Peyer's patch (tissue), 4 donors: Measurements from ENCODE around the gene DOK4. TPM values are rescaled to one million over a fixed set of nuclear protein-coding genes. Genes with fewer than 3 reads are reported as not detected.

ENCODE experiments used
- DNase-seq, 3 donors: peaks; one replicate each; pipeline ENCODE4 v3.0.0-alpha.2; 2017 to 2019
- H3K27ac ChIP-seq, 4 donors: fragments of 200-600 bp; sonication (generic); one replicate each; pipeline ENCODE4 v1.5.1; 2016 to 2019
- H3K27me3 ChIP-seq, 2 donors: fragments of 200-600 bp; sonication (generic); one replicate each; pipeline ENCODE4 v1.5.1; 2019
- H3K36me3 ChIP-seq, 3 donors: fragments of 200-600 bp; sonication (generic); one replicate each; pipeline ENCODE4 v1.5.1; 2016 to 2019
- H3K4me1 ChIP-seq, 4 donors: fragments of 200-600 bp; sonication (generic); one replicate each; pipeline ENCODE4 v1.5.1; 2016 to 2019
- H3K4me3 ChIP-seq, 4 donors: fragments of 200-600 bp; sonication (generic); 1 replicate in 3 of 4; 2 replicates in 1 of 4; pipeline ENCODE4 v1.5.1; 2016 to 2019; ENCODE audit warnings: mild to moderate bottlenecking in 1 of 4
- H3K9me3 ChIP-seq, 4 donors: fragments of 200-600 bp; sonication (generic); one replicate each; pipeline ENCODE4 v1.5.1; 2016 to 2019; ENCODE audit warnings: mild to moderate bottlenecking in 1 of 4
- CTCF ChIP-seq, 6 experiments: fragments of 450-650 bp in 4 of 6; fragments of 200-600 bp in 2 of 6; sonication (generic) in 1 of 6; IDR thresholded peaks; one replicate each; pipeline ENCODE4 v1.5.1; 2017 to 2019; ENCODE audit warnings: antibody characterized with exemption in 6 of 6, mild to moderate bottlenecking in 3 of 6, moderate library complexity in 1 of 6
- POLR2A ChIP-seq, 2 donors: fragments of 450-650 bp; IDR thresholded peaks; one replicate each; pipeline ENCODE4 v1.5.1; 2017; ENCODE audit warnings: antibody characterized with exemption in 2 of 2, mild to moderate bottlenecking in 2 of 2, moderate library complexity in 2 of 2
- total RNA-seq, 4 donors: library from RNA; depleted of rRNA; stranded (reverse); fragments of >200 nt; gene quantifications; one replicate each; pipeline ENCODE4 v1.1.0, GENCODE V29; 2016

DOK4 gene
- 100 to 1,000 TPM in 3 of 4 donors, 10 to 100 TPM in 1; 81.7 to 209 (median 189) TPM for total RNA-seq

DNA sequence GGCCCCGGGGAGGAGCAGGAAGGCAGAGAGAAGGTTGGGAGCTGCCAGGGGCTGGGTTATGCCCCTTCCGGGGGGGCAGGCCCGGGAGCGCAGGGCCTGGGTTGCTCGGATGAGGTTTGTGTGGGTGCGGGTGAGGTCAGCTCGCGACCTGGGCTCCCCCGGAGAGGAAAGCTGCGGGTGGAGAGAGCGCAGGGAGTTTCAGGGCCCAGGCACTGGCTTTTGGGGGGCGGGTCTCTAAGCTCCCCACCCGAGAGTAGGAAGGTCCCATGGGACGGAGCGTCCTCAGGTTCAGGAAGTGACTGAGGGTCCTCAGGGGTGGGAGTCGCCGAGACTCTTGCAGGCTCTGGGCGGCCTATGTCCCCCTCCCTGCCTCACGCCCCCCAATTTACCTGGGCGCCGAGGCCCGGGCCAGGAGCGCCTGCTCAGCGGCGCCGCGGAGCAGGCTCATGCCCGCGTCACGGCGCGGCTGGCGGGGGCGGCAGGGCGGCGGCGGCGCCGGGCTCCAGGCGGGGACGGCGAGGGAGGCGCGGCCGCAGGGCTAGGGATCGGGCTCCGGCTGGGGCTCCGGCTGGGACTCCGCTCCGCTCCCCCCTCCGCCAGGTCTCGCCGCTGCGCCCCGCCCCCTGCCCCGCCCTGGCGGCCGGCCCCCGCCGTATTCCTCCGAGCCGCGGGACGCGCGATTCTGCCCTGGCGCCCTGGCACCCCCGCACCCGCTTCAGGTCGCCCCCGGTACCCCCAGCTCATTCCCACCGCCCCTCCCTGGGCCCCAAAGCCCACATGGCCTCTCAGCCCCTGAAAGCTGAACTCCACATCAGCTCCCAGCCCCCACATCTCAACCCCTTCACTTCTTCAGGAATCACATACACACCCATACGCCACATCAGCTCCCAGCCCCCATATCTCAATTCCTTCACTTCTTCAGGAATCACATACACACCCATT lies at the start of gene DOK4:
Gene DOK4 (minus strand): TSS at position 578 of the 942 bp plus-strand sequence. CDS start 6,986 bp downstream, outside the sequence.
- Histone ChIP-seq H3K4me1 (peaks cover 4 to 26% (median 5%) of the 10 kb centered on the region in 4 donors), H3K27ac (peak within 1 kb of the TSS; percentile 26 to 89 (median 79)), H3K4me3 (peak within 1 kb of the TSS; percentile 58 to 97 (median 72)), H3K9me3 (no peaks in the 10 kb centered on the region), H3K27me3 (no peaks in the 10 kb centered on the region), H3K36me3 (no peaks in the 10 kb centered on the region)
- peak; percentile 65 to 91 (median 91) for DNase-seq
- TF ChIP-seq CTCF (IDR thresholded peaks at IDR 0.05) (no peak), POLR2A (IDR thresholded peaks at IDR 0.05) (peak in 1 of 2 donors; percentile 82)

DNA sequence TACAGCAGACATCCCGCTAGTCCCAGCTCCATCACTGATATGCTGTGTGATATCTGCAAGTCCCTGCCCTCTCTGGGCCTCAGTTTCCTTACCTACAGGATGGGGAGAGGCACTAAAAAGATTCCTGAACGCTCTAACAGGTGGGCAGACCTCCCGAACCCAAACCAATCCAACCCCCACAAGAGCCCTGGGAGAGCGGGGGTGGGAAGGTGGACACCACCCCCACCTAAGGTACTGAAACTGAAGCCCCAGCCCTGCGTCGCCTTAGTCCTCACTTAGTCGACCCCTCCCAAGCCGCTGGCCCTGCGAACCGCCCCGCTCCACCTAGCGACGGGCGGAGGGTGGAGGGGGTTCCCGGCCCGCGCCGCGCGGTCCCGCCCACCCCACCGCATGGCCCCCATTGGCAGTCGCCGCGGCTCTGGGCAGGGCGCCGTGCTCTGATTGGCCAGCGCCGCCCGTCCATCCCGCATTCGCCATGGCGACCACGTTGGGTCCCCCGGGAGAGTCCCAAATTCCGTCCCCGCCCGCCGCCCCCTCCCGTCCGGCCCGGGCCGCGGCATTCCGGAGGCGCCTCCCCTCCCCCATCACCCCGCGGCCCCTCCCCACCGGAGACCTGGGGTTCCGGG lies 49.5 kb upstream of the DOK4 start:
- DNase-seq, result peak; percentile 90 to 97 (median 94)
- peaks cover 0 to 32% (median 6%) of the 10 kb centered on the region in 4 donors for H3K4me1 ChIP-seq
- no peaks in the 10 kb centered on the region for H3K36me3 ChIP-seq
- TF ChIP-seq CTCF (IDR thresholded peaks at IDR 0.05) (peak in 4 of 6 experiments; percentile 14 to 24 (median 18)), POLR2A (IDR thresholded peaks at IDR 0.05) (no peak)
- H3K9me3 ChIP-seq, result no peaks in the 10 kb centered on the region
- no peaks in the 10 kb centered on the region for H3K27me3 ChIP-seq
- peak overlapping the region; percentile 70 to 96 (median 88) for H3K4me3 ChIP-seq
- peak overlapping the region; percentile 74 to 99 (median 88) for H3K27ac ChIP-seq

DNA sequence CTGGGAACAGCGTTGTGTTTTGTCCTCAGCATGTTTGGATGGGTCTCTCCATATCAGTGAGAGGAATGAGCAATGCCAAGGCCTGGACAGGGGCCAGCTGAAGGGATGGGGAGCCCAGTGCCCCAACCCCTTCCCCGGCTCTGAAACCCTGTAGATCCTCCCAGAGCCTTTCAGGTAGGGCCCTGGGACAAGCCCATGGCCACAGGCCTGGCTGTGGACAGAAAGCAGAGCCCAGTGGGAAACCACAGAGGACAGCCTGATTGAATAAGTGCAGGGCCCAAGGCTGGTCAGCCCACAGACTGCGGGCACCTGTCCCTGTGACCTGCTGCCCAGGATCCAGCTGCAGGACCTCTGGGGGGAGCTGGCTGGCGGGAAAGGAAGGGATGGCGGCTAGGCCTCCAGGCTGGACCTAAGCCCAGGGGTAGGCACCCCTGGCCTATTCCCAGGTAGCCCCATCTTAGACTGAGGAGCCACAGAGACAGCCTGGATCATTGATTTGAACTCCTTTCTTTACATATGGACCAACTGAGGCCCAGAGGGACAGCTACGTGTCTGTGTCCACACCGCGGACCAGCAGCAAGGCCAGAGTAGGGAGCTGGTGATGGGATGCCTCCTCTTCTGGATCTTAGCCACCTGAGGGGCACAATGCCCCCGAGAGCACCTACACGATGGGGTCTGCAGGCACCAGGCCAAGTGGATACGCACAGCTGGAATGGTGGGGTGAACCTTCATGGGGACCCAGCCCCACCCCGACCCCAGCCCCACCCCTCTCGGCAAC lies 48.8 kb upstream of the DOK4 start:
- Histone ChIP-seq H3K27me3 (no peaks in the 10 kb centered on the region), H3K9me3 (no peaks in the 10 kb centered on the region), H3K4me3 (peak overlapping the region; percentile 70 to 96 (median 88)), H3K4me1 (peaks cover 0 to 40% (median 13%) of the 10 kb centered on the region in 4 donors), H3K27ac (peak overlapping the region; percentile 74 to 99 (median 88)), H3K36me3 (no peaks in the 10 kb centered on the region)
- TF ChIP-seq CTCF (IDR thresholded peaks at IDR 0.05) (no peak), POLR2A (IDR thresholded peaks at IDR 0.05) (no peak)
- DNase-seq, result peak in 2 of 3 donors; percentile 16 to 45

DNA sequence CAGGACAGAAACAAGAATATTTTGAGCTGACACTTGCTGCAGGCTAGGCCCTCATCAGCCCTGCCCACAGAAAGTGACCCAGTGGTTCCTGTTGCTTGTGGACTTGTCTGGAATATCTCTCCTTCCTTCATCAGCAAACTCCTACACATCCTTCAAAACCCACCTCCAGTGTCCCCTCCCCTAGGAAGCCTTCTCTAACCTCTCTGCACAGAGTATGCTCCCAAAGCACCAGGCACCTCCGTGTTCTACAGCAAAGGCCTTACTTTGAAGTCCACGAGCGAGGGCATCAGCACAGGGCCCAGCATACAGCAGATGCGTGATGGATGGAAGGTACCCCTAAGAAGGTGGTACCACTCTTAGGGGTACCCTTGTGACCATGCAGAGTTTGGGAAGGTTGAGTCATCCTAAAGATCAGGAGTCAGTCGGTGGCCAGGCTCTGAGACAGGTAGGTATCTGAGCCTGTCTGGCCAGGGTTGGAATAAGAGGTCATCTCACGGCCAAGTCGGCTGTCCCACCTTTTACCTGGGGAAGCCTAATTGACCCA lies 48.1 kb upstream of the DOK4 start:
- Histone ChIP-seq H3K27me3 (no peaks in the 10 kb centered on the region), H3K36me3 (no peaks in the 10 kb centered on the region), H3K4me3 (no peak overlapping the region), H3K27ac (peak overlapping the region in 2 of 4 donors; percentile 8 to 27), H3K9me3 (no peaks in the 10 kb centered on the region), H3K4me1 (peaks cover 0 to 44% (median 16%) of the 10 kb centered on the region in 4 donors)
- DNase-seq, result peak in 2 of 3 donors; percentile 14 to 43
- TF ChIP-seq POLR2A (IDR thresholded peaks at IDR 0.05) (no peak), CTCF (IDR thresholded peaks at IDR 0.05) (no peak)
